ENCODE measurements around the gene GLI2.
A peak's percentile ranks its signal among the peaks of the same experiment; 100 is the strongest.

GLI2 gene

DNA sequence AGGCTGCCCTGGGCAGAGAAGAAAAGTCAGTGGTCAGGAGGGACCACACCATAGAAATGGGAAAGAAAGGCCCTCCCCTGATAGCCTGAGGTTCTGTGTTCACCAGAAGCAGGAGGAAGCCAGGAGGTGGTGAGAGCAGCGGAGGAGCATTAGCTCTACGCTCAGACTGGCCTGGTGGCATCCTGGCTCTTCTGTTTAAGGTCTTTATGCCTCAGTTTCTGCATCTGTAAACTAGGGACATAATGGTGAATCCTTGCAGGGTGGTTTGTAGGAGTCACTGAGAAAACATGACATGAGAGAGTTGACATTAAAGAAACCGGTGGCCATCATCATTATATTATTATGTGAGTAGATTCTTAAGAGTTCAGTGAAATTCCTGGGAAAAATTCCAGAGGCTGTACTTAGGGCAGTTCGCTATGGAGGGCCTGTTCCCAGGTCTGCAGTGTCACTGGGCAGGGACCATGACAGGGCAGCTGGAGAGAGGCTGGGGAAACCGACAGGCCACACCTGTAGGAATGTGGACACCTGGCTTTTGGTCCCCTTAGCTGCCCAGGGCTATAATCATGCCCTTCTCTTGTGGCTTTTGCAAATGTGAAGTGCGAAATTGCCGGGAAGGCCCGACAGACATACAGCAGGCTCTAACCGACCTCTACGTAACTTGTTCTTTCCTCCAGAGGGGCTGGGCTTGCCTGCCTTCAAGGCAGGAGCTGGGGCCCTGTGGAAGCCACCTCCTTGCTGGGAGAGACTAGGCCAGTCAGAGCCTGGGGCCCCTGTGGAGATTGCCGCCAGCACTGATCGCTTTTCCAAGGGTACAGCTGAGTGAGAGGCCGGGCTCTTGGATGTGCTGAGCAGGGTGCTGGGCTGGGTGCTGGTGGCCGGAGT, 31.0 kb downstream of the GLI2 start:
- no peak overlapping the region for H3K27ac ChIP-seq
- peaks cover 0 to 9% (median 4%) of the 10 kb centered on the region in 10 experiments; a peak in 11 of 20 replicates for H3K4me1 ChIP-seq
- H3K9ac ChIP-seq = no peak overlapping the region

DNA sequence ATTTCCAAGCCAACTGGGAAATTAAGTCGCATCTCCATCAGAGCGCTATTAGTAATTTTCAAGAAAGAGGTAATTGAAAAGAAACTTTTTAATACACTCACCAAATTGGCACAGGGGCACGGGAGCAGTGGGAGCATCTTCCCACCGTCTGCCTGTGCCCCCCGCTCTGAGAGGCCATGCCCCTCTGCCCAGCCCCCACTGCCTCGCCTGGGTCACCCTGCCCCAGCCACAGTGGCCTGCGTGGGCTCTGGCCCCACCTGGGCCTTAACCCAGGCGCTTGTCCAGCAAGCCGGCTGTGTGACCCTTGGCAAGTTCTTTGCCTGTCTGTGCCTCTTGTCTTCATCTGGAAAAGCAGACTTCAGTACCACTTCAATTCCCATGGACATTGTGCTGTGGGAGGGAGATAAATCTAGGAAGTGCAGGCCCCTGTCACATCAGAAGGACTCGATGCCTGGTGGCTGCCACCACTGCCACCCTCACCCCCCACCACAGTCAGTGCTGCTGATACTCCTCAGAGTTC, 31.9 kb downstream of the GLI2 start:
- H3K4me2 ChIP-seq = no peak overlapping the region
- H3K9ac ChIP-seq = no peak overlapping the region
- H3K36me3 ChIP-seq = no peaks in the 10 kb centered on the region
- peaks cover 0 to 6% (median 0%) of the 10 kb centered on the region in 11 experiments; a peak in 3 of 22 replicates for H4K20me1 ChIP-seq
- no peaks in the 10 kb centered on the region for H3K27me3 ChIP-seq
- H3K9me3 ChIP-seq (replicated peaks in 1 of 11) = no peaks in the 10 kb centered on the region
- H3K4me3 ChIP-seq = no peak overlapping the region
- H3K4me1 ChIP-seq = peaks cover 4 to 17% (median 10%) of the 10 kb centered on the region in 10 experiments; a peak in 18 of 20 replicates
- H3K27ac ChIP-seq = no peak overlapping the region
- no peak for TF ChIP-seq Cebpa-rat (IDR thresholded peaks at IDR 0.05)

More for the DNA sequence above, 31.0 kb downstream of the GLI2 start:
- Histone ChIP-seq H4K20me1 (peaks cover 0 to 6% (median 0%) of the 10 kb centered on the region in 11 experiments; a peak in 3 of 22 replicates), H3K27me3 (no peaks in the 10 kb centered on the region), H3K9me3 (replicated peaks in 1 of 11) (no peaks in the 10 kb centered on the region), H3K4me3 (no peak overlapping the region), H3K4me2 (no peak overlapping the region), H3K36me3 (no peaks in the 10 kb centered on the region)
- TF ChIP-seq Cebpa-rat (IDR thresholded peaks at IDR 0.05) = no peak

DNA sequence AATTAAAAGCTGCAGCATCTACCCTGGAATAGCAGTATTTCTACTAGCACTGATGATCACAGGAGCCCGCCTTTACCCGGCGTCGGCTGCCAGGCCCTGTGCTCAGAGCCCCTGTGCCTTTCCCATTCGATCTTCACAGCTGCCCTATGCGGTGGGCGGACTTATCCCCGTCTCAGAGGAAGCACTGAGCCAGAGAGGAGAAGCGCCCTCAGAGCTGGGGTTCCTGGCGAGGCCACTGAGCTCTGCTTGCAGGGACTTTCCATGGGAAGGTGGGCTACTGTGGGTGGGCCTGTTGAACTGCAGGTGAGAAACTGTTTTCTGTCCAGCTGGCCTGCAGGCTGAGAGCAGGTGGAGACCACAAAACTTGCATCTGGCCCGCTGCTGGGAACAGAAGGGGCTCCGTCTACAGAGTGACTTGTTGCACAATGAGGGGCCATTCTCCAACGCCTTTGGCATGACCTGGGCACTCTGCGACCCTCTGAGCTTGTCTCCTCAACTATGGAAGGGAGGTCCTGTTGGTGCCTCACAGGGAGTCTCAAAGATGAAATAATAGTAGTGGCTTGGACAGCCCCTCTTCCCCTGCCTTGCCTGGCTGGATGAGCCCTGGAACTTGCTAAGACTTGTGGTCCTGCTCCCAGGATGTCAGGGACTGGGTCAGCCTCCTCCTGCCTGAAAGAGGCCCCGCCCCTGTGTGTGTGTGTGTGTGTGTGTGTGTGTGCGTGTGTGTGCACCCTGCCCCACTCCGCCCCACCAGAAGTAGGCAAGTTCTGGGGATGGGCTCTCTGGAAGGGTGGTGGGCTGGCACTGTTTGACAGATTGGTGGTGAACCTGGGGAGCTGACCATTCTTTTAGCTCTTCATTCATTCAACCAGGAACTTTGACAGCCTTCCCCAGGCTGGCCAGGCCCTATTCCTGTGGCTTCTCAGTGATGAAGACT, 32.7 kb downstream of the GLI2 start:
- Histone ChIP-seq H3K9ac (no peak overlapping the region), H3K36me3 (no peaks in the 10 kb centered on the region), H3K4me3 (no peak overlapping the region), H3K27me3 (no peaks in the 10 kb centered on the region), H4K20me1 (peaks cover 0 to 6% (median 0%) of the 10 kb centered on the region in 11 experiments; a peak in 3 of 22 replicates), H3K27ac (no peak overlapping the region), H3K9me3 (replicated peaks in 1 of 11) (no peaks in the 10 kb centered on the region), H3K4me1 (peaks cover 10 to 26% (median 18%) of the 10 kb centered on the region in 10 experiments; a peak in 19 of 20 replicates), H3K4me2 (no peak overlapping the region)
- TF ChIP-seq Cebpa-rat (IDR thresholded peaks at IDR 0.05) = no peak

DNA sequence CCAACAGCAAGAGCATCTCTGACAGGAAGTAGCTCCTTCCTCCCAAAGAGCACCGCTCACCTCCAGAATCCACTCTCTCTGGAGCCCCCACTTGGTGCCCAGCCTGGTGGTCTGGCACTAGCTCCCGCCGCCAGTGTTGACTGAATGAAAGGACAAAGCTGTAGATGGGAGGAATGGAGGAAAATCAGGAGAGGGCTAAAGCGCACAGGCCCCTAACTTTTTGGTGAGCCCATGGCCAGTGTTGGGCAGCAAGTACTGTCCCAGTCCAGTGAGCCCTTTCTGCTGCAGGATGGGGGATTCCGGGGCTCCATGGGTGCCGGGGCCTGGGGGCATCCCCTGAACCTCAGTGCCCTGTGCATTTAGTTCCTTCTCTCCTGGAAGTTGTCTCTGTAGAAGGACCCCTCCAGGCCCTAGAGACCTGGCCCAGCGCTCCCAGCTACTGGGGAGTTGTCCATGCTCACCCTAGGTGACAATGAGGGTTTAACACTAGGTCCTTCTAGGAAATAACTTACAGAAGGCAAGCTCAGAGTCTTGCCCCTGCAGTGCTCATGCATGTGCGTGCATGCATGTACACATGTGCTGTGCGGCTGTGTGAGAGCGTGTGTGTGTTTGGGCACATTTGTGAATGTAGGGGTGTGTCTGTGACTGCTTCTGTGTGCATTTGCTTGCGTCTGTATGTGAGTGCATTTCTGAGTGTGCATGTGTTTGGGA, 33.6 kb downstream of the GLI2 start:
- Histone ChIP-seq H3K9me3 (replicated peaks in 1 of 11) (no peaks in the 10 kb centered on the region), H3K4me1 (peaks cover 10 to 28% (median 20%) of the 10 kb centered on the region in 10 experiments; a peak in 19 of 20 replicates), H3K36me3 (no peaks in the 10 kb centered on the region), H3K9ac (no peak overlapping the region), H3K4me3 (no peak overlapping the region), H4K20me1 (peaks cover 0 to 6% (median 0%) of the 10 kb centered on the region in 11 experiments; a peak in 3 of 22 replicates), H3K27me3 (no peaks in the 10 kb centered on the region), H3K27ac (no peak overlapping the region), H3K4me2 (no peak overlapping the region)
- no peak for TF ChIP-seq Cebpa-rat (IDR thresholded peaks at IDR 0.05)

DNA sequence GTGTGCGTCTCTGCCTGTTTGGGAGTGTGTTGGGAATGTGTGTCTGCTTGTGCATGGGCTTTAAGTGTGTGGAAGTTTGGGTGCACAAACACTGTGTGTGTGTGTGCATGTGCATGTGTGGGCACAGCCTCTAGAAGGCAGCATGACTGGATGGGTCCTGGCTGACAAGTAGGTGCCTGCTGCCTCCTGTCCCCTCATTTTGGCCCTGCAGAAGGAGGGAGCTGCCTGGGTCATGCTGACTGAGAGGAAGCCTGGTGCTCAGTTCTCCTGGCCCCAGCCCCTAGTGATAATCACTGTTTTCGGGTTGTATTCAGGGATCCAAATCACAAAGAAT, 34.1 kb downstream of the GLI2 start:
- Histone ChIP-seq H3K36me3 (no peaks in the 10 kb centered on the region), H4K20me1 (peaks cover 0 to 6% (median 0%) of the 10 kb centered on the region in 11 experiments; a peak in 3 of 22 replicates), H3K9me3 (replicated peaks in 1 of 11) (no peaks in the 10 kb centered on the region), H3K4me3 (no peak overlapping the region), H3K4me1 (peaks cover 10 to 26% (median 20%) of the 10 kb centered on the region in 10 experiments; a peak in 19 of 20 replicates), H3K27me3 (no peaks in the 10 kb centered on the region), H3K9ac (no peak overlapping the region), H3K27ac (no peak overlapping the region), H3K4me2 (no peak overlapping the region)
- TF ChIP-seq Cebpa-rat (IDR thresholded peaks at IDR 0.05) = no peak

DNA sequence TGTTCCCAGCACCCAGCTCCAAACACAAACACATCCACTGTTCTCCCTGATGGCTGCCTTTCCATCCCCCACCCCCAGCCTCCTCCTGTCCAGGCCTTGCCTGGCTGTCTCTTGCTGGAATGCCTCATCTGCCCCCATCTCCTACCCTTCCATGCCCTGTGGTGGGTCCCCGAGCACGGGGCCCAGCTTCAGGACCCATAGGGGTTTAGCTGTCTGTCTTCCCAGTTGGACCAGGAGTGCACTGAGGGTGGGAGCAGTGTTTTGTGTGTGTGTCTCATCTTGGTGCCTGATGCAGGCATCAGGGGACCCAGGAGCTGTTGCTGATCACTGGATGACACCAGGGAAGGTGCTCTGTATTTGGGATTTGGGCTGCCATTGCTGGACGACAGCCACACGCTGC, 34.5 kb downstream of the GLI2 start:
- Histone ChIP-seq H3K4me1 (peaks cover 10 to 21% (median 17%) of the 10 kb centered on the region in 10 experiments; a peak in 19 of 20 replicates), H3K9me3 (replicated peaks in 1 of 11) (no peaks in the 10 kb centered on the region), H3K27ac (no peak overlapping the region), H4K20me1 (peaks cover 0 to 6% (median 0%) of the 10 kb centered on the region in 11 experiments; a peak in 3 of 22 replicates), H3K27me3 (no peaks in the 10 kb centered on the region), H3K4me3 (no peak overlapping the region), H3K36me3 (no peaks in the 10 kb centered on the region), H3K4me2 (no peak overlapping the region), H3K9ac (no peak overlapping the region)
- no peak for TF ChIP-seq Cebpa-rat (IDR thresholded peaks at IDR 0.05)

DNA sequence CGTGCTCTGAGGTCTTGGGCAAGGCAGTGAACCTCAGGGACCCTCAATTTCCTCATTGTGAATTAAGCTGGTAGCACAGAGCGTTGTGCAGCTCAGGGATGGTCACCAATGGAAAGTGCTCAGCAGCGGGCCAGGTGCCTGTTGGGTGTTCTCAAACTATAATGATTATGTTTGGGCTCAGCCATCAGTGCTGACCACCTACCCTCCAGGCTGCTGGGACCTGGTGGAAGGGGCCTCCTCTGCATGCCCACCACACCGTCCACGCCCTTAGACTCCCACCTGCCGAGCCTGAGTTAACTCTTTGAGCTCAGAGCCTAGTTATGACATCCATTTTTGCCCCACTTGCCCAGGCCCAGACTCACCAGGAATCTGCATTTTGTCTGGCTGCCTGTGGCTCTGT, 35.0 kb downstream of the GLI2 start:
- Histone ChIP-seq H4K20me1 (peaks cover 0 to 6% (median 0%) of the 10 kb centered on the region in 11 experiments; a peak in 3 of 22 replicates), H3K27ac (no peak overlapping the region), H3K4me2 (no peak overlapping the region), H3K4me1 (peaks cover 10 to 21% (median 16%) of the 10 kb centered on the region in 10 experiments; a peak in 19 of 20 replicates), H3K36me3 (no peaks in the 10 kb centered on the region), H3K9ac (no peak overlapping the region), H3K27me3 (no peaks in the 10 kb centered on the region), H3K9me3 (replicated peaks in 1 of 11) (no peaks in the 10 kb centered on the region), H3K4me3 (no peak overlapping the region)
- no peak for TF ChIP-seq Cebpa-rat (IDR thresholded peaks at IDR 0.05)

DNA sequence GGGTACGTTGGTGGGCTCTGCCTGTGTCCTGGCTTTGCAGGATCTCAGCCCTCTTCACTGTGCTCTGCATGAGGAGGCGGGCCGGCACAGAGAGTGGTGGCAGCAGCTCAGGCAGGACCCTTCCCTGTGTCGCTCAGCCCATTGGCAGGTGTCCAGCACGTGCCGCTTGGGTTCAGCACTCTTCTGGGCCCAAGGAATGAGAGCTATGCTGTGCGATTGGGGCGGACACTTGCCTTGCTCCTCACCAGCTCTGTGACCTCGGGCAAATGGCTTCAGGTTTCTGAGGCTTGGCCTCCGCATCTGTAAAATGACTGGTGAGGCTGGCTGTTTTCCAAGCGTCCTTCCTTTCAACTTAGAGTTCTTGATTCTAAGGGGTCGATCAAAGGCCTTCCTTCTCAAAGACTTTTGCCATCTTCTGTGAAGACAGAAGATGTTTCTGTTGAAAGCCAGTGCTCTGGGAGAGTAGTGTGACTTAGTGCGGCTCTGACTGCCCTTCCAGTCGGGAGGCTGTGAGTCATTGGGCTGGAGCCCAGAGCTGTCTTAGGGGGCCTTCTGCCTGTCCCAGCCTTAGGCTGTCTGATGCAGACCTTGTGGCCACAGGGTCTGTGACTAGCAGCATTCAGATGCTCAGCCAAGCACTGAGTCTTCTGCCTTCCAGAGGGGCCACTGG, 35.6 kb downstream of the GLI2 start:
- peaks cover 10 to 21% (median 16%) of the 10 kb centered on the region in 10 experiments; a peak in 19 of 20 replicates for H3K4me1 ChIP-seq
- peaks cover 0 to 6% (median 0%) of the 10 kb centered on the region in 11 experiments; a peak in 2 of 22 replicates for H4K20me1 ChIP-seq
- H3K4me2 ChIP-seq = peak overlapping the region in 3 of 11 experiments; percentile 27 to 57 (median 30); a peak in 7 of 22 replicates
- no peak overlapping the region for H3K4me3 ChIP-seq
- no peaks in the 10 kb centered on the region for H3K9me3 ChIP-seq (replicated peaks in 1 of 11)
- no peaks in the 10 kb centered on the region for H3K27me3 ChIP-seq
- H3K9ac ChIP-seq = no peak overlapping the region
- TF ChIP-seq Cebpa-rat (IDR thresholded peaks at IDR 0.05) = no peak
- no peaks in the 10 kb centered on the region for H3K36me3 ChIP-seq
- H3K27ac ChIP-seq = no peak overlapping the region
